Measurements from ENCODE around the gene EMILIN1.
"Not testable (repeated sequence)": the region's sequence is repeated elsewhere in the genome, so short reads cannot be mapped to it uniquely, and the experiment has no call there.

EMILIN1 gene

GRCh38 chr2:27095427-27095744 is 17.0 kb downstream of the EMILIN1 start:
- DNase-seq (ENCODE audit: low spot score) = no peak

DNA sequence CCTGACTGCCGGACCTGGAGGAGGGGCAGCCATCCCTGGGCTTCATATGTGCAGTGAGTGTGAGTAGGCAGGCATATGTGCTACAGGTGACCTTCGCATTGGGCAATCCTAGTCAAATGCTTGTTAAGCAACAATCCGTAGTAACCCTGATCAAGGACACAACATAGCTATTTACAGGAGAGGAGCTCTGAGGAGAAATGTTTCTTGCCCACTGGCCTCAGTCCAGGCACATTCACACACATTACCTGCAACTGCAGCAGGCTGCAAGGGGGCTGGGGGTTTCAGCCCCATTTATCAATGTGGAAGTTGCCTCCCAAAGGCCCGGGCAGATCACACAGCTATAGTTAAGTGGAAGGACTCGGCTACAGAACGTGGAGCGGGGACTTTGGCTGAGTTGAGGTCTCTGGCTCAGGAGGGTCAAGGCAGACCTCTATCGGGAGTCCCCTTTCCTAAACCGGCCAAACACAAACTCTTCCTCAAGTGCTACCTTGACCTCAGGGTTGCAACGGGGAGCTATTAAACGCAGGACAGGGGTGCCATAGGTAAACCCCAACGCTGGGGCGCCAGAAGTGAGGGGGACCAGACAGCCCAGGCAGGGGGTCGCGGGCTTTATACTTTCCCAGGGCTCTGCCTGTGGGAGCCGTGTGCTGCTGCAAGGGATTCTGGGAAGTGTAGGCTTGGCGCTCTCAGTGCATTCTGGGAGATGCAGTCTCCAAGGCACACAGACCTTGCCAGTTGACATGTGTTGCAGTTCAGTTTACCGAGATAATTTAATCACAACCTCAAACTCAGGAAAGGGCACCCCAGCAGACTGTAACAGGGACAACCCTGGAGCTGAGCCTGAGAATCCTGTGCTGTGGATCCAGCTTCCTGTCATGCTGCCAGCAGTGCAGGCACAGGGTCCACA is 17.6 kb downstream of the EMILIN1 start:
- peak; percentile 76 for DNase-seq (ENCODE audit: low spot score)

DNA sequence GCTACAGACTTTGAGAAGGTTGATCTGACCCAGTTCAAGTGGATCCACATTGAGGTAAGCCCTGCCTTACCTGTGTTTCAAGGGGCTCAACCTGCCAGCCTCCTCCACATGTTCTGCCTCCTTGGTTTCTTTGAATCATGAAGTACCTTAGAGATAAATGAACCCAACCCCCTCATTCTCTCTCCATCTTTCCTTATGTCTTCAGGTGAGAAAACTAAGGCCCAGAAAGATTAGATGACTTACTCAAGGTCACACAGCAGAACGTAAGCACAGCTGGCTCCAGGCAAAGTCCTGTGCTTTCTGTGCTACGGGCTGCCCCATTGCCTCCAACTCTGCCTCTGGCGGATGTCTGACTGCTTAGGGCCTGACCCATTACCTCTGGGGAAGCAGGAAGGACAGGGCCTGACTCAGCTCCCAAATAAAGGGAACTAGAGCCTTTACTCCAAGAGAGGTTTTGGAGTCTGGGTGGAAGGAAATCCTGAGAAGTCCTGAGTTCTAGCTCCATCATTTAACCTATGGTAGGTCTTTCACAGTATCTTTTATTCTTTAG is 18.4 kb downstream of the EMILIN1 start:
- DNase-seq (ENCODE audit: low spot score) = no peak

GRCh38 chr2:27097341-27097740 is 18.9 kb downstream of the EMILIN1 start:
- no peak for DNase-seq (ENCODE audit: low spot score)

- no peak for DNase-seq (ENCODE audit: low spot score)
Measured at GRCh38 chr2:27099334-27099955, 21.0 kb downstream of the EMILIN1 start.

- no peak for DNase-seq (ENCODE audit: low spot score)
Measured at GRCh38 chr2:27100036-27100435, 21.6 kb downstream of the EMILIN1 start.

- DNase-seq (ENCODE audit: low spot score) = no peak
Measured at GRCh38 chr2:27102329-27102728, 23.9 kb downstream of the EMILIN1 start.

- no peak for DNase-seq (ENCODE audit: low spot score)
Measured at GRCh38 chr2:27105981-27106380, 27.6 kb downstream of the EMILIN1 start.

- DNase-seq (ENCODE audit: low spot score) = no peak
Measured at GRCh38 chr2:27108221-27108620, 29.8 kb downstream of the EMILIN1 start.

DNA sequence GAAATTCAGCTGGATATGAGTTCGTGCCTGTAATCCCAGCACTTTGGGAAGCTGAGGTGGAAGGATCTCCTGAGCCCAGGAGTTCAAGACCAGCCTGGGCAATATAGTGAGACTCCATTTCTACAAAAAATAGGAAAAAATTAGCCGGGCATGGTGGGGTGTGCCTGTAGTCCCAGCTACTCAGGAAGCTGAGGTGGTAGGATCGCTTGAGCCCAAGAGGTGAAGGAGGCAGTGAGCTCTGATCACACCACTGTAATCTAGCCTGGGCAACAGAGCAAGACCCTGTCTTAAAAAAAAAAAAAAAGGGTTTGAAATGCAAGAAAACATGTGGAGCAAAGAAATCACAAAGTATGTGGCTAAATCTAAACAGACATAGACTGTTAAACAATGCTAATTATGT is 30.7 kb downstream of the EMILIN1 start:
- DNase-seq (ENCODE audit: low spot score) = no peak

GRCh38 chr2:27110603-27111352 is 32.4 kb downstream of the EMILIN1 start:
- not testable (repeated sequence) for DNase-seq (ENCODE audit: low spot score)

DNA sequence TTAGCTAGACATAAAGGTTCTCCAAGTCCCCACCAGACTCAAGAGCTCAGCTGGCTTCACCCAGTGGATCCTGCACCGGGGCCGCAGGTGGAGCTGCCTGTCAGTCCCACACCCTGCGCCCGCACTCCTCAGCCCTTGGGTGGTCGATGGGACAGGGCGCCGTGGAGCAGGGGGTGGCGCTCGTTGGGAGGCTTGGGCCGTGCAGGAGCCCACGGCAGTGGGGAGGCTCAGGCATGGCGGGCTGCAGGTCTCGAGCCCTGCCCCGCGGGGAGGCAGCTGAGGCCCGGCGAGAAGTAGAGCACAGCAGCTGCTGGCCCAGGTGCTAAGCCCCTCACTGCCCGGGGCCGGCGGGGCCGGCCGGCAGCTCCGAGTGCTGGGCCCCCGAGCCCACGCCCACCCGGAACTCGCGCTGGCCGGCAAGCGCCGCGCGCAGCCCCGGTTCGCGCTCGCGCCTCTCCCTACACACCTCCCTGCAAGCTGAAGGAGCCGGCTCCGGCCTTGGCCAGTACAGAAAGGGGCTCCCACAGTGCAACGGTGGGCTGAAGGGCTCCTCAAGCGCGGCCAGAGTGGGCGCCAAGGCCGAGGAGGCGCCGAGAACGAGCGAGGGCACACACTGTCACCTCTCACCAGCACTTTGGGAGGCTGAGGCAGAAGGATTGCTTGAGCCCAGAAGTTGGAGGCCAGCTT is 33.1 kb downstream of the EMILIN1 start:
- not testable (repeated sequence) for DNase-seq (ENCODE audit: low spot score)

GRCh38 chr2:27115519-27115918 is 37.1 kb downstream of the EMILIN1 start:
- no peak for DNase-seq (ENCODE audit: low spot score)

GRCh38 chr2:27117995-27118524 is 39.6 kb downstream of the EMILIN1 start:
- DNase-seq (ENCODE audit: low spot score) = no peak

DNA sequence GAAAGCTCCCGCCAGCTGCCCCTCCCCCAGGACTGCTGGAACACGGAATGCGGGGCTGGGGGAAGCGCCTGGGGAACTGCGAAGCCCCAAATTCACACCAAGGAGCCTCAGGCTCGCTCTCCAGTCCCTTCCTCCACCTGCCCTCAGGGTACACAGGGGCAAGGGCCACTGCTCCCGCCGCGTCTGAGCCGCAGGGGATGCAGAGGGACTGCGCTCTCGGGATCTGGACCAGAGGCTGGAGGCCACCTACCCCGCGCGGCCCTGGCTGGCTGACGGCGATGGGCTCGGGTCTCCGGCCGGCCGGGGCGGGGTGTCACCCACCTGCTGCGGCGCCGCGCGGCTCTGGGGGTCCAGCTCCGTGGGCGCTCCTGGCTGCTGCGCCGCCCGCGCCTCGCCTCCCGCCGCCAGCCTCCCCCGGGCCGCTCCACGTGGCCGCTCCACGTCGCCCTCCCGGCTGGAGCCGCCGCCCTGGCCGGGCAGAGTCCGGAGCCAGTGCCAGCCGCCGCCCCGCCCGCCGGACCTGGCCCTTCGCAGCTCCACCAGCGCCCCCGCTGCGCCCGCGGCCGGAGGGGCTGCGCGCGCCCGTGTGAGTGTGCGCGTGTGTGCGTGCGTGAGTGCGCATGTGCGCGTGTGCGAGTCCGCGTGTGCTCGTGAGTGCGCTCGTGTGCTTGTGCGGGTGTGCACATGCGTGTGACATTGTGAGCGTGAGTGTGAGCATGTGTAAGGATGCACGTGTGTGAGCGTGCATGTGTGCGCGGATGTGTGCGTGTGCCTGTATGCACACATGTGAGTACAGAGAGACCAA is 40.3 kb downstream of the EMILIN1 start, which contains the start of gene CGREF1:
CGREF1 (minus strand) TSS at position 604 of the 805 bp plus-strand sequence. CDS start 14,762 bp downstream, outside the sequence.
- DNase-seq (ENCODE audit: low spot score) = peak; percentile 71

- DNase-seq (ENCODE audit: low spot score) = not testable (repeated sequence)
Measured at GRCh38 chr2:27119330-27119670, 40.9 kb downstream of the EMILIN1 start.

- DNase-seq (ENCODE audit: low spot score) = no peak
Measured at GRCh38 chr2:27121906-27122305, 43.5 kb downstream of the EMILIN1 start.

GRCh38 chr2:27122791-27123190 is 44.4 kb downstream of the EMILIN1 start:
- DNase-seq (ENCODE audit: low spot score) = no peak

DNA sequence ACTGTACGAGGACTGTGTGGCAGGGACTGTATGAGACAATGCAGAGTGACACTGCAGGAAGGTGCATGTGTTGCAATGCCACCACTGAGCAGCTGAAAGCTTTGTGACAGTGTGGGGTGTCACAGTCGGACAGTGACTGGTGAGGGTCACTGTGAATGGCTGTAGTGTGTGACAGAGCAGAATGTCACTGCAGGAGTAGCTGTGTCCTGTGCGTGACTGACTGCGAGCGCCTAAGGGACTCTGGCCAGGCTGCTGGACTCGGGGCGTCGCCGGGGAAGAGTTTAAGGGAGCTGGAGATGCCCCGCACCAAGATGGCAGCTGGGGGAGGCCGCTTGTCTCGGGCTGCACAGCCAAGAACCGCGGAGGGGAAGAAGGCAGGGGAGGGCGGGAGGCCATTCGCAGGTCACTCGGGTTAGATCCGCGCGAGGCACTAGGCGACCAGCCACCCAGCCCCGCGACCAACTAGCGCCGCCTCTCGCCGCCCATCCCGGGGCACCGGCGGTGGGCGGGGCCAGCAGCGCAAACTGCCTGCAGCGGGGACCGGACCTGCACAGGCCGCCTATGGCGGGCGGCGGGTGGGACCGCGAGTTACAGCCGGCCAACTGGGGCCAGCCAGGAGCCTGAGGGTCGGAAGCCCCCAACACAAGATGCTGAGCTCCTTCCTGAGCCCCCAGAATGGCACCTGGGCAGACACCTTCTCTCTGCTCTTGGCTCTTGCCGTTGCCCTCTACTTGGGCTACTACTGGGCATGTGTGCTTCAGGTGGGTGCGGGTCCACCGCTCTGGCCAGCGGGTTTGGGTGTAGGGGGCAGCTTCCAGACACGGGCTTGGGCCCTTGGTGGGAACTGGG is 45.1 kb downstream of the EMILIN1 start, which contains the start of gene ABHD1:
ABHD1 (plus strand) TSS at position 514 of the 849 bp plus-strand sequence; CDS start at position 648, 134 bp downstream.
- peak; percentile 80 for DNase-seq (ENCODE audit: low spot score)

DNA sequence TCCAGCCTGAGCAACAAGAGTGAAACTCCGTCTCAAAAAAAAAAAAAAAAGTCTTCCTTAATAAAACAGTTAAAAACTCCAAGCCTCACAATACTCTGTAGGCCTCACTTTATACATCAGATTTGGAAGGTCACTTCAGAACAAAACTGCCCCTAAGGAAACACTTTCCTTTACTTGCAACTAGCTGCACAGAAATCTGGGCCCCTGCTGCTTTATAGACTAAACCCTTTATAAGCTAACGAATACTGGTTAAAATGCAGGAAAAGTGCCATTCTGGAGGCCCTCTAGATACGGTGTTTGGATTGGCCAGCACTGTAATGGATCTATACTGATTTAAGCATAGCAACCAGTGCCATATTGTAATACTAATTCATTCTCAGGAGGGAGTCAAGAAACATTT is 46.7 kb downstream of the EMILIN1 start:
- no peak for DNase-seq (ENCODE audit: low spot score)

Measured in ecto neural progenitor cell (in vitro differentiated cells).